Measurements from ENCODE around the gene KLF18.
"Not testable (repeated sequence)": the region's sequence is repeated elsewhere in the genome, so short reads cannot be mapped to it uniquely, and the experiment has no call there.

Gene KLF18

GRCh38 chr1:44119525-44119924, 21.9 kb downstream of the KLF18 start:
- Histone ChIP-seq H4K8ac (ENCODE audit: low read depth, low read length) (no peak overlapping the region), H4K12ac (ENCODE audit: low read depth, low read length) (no peak overlapping the region), H3K18ac (ENCODE audit: low read length) (no peak overlapping the region), H3K4me2 (ENCODE audit: low read length) (no peak overlapping the region), H3K9me3 (ENCODE audit: insufficient read depth, low read depth, low read length) (no peaks in the 10 kb centered on the region), H3K27ac (ENCODE audit: low read depth, low read length) (no peak overlapping the region), H3K4me3 (ENCODE audit: low read depth, low read length) (no peak overlapping the region), H2BK5ac (ENCODE audit: low read depth, low read length, poor library complexity) (no peak overlapping the region), H3K9ac (ENCODE audit: low read length) (no peak overlapping the region), H2BK12ac (ENCODE audit: low read length) (no peak overlapping the region), H3K36me3 (ENCODE audit: control insufficient read depth in 1 of 2, insufficient read depth in 2 of 2, low read length in 2 of 2) (no peaks in the 10 kb centered on the region), H3K79me1 (ENCODE audit: low read length) (no peaks in the 10 kb centered on the region), H4K91ac (ENCODE audit: low read depth, low read length) (no peak overlapping the region), H3K4me1 (ENCODE audit: control insufficient read depth in 1 of 2, insufficient read depth in 2 of 2, low read length in 2 of 2) (no peaks in the 10 kb centered on the region), H2BK120ac (ENCODE audit: insufficient read depth, low read length, poor library complexity) (no peak overlapping the region), H3K27me3 (ENCODE audit: insufficient read depth, low read length) (no peaks in the 10 kb centered on the region), H3K23ac (ENCODE audit: low read length) (no peak overlapping the region), H3K14ac (ENCODE audit: low read length) (no peak overlapping the region), H3K4ac (ENCODE audit: low read depth, low read length) (no peak overlapping the region), H3K79me2 (ENCODE audit: control insufficient read depth, insufficient read depth, low read length, poor library complexity) (no peaks in the 10 kb centered on the region), H2AK5ac (ENCODE audit: low read length) (no peak overlapping the region), H2AFZ (ENCODE audit: insufficient read depth, low read length, poor library complexity) (no peak overlapping the region)
- WGBS (ENCODE audit: extremely low coverage, insufficient coverage, insufficient read length) = no CpG with 5 or more reads among the region's 6 CpGs
- DNase-seq = no peak

- H3K79me1 ChIP-seq (ENCODE audit: low read length) = no peaks in the 10 kb centered on the region
- H2AK5ac ChIP-seq (ENCODE audit: low read length) = no peak within 1 kb of the TSS
- no peak within 1 kb of the TSS for H2BK120ac ChIP-seq (ENCODE audit: insufficient read depth, low read length, poor library complexity)
- H4K12ac ChIP-seq (ENCODE audit: low read depth, low read length) = no peak within 1 kb of the TSS
- no peak within 1 kb of the TSS for H3K27ac ChIP-seq (ENCODE audit: low read depth, low read length)
- H3K9me3 ChIP-seq (ENCODE audit: insufficient read depth, low read depth, low read length) = no peaks in the 10 kb centered on the region
- peaks cover 5 to 6% of the 10 kb centered on the region in 2 experiments for H3K4me1 ChIP-seq (ENCODE audit: control insufficient read depth in 1 of 2, insufficient read depth in 2 of 2, low read length in 2 of 2)
- H3K14ac ChIP-seq (ENCODE audit: low read length) = no peak within 1 kb of the TSS
- no peak within 1 kb of the TSS for H3K4ac ChIP-seq (ENCODE audit: low read depth, low read length)
- no peak within 1 kb of the TSS for H2AFZ ChIP-seq (ENCODE audit: insufficient read depth, low read length, poor library complexity)
- no peak within 1 kb of the TSS for H3K9ac ChIP-seq (ENCODE audit: low read length)
- no peaks in the 10 kb centered on the region for H3K79me2 ChIP-seq (ENCODE audit: control insufficient read depth, insufficient read depth, low read length, poor library complexity)
- no peak within 1 kb of the TSS for H3K23ac ChIP-seq (ENCODE audit: low read length)
- no peaks in the 10 kb centered on the region for H3K27me3 ChIP-seq (ENCODE audit: insufficient read depth, low read length)
- no peak within 1 kb of the TSS for H3K4me3 ChIP-seq (ENCODE audit: low read depth, low read length)
- H4K91ac ChIP-seq (ENCODE audit: low read depth, low read length) = no peak within 1 kb of the TSS
- H2BK5ac ChIP-seq (ENCODE audit: low read depth, low read length, poor library complexity) = no peak within 1 kb of the TSS
- H3K36me3 ChIP-seq (ENCODE audit: control insufficient read depth in 1 of 2, insufficient read depth in 2 of 2, low read length in 2 of 2) = no peaks in the 10 kb centered on the region
- H4K8ac ChIP-seq (ENCODE audit: low read depth, low read length) = no peak within 1 kb of the TSS
- no peak within 1 kb of the TSS for H3K18ac ChIP-seq (ENCODE audit: low read length)
- no CpG with 5 or more reads among the region's 25 CpGs for WGBS (ENCODE audit: extremely low coverage, insufficient coverage, insufficient read length)
- no peak for DNase-seq
- no peak within 1 kb of the TSS for H3K4me2 ChIP-seq (ENCODE audit: low read length)
- H2BK12ac ChIP-seq (ENCODE audit: low read length) = no peak within 1 kb of the TSS
These were observed 22.7 kb downstream of the KLF18 start, which contains the start of gene KLF17 for GRCh38 chr1:44118682-44119081. Gene KLF17, plus strand, starts transcription at chr1:44118821. Its CDS starts 87 bp downstream, at chr1:44118908.

GRCh38 chr1:44117272-44117671, 24.2 kb downstream of the KLF18 start:
- not testable (repeated sequence) for H3K79me1 ChIP-seq (ENCODE audit: low read length); H4K8ac ChIP-seq (ENCODE audit: low read depth, low read length); H3K79me2 ChIP-seq (ENCODE audit: control insufficient read depth, insufficient read depth, low read length, poor library complexity); DNase-seq; H3K9ac ChIP-seq (ENCODE audit: low read length); H2BK5ac ChIP-seq (ENCODE audit: low read depth, low read length, poor library complexity); H3K18ac ChIP-seq (ENCODE audit: low read length); H3K36me3 ChIP-seq (ENCODE audit: control insufficient read depth in 1 of 2, insufficient read depth in 2 of 2, low read length in 2 of 2); H3K14ac ChIP-seq (ENCODE audit: low read length); H3K4ac ChIP-seq (ENCODE audit: low read depth, low read length); H2AFZ ChIP-seq (ENCODE audit: insufficient read depth, low read length, poor library complexity); H3K9me3 ChIP-seq (ENCODE audit: insufficient read depth, low read depth, low read length); H3K4me3 ChIP-seq (ENCODE audit: low read depth, low read length); H3K4me1 ChIP-seq (ENCODE audit: control insufficient read depth in 1 of 2, insufficient read depth in 2 of 2, low read length in 2 of 2); H3K27ac ChIP-seq (ENCODE audit: low read depth, low read length); H4K12ac ChIP-seq (ENCODE audit: low read depth, low read length); H3K23ac ChIP-seq (ENCODE audit: low read length); H4K91ac ChIP-seq (ENCODE audit: low read depth, low read length); H3K27me3 ChIP-seq (ENCODE audit: insufficient read depth, low read length); H3K4me2 ChIP-seq (ENCODE audit: low read length); H2BK12ac ChIP-seq (ENCODE audit: low read length); H2BK120ac ChIP-seq (ENCODE audit: insufficient read depth, low read length, poor library complexity); H2AK5ac ChIP-seq (ENCODE audit: low read length)
- no CpG with 5 or more reads among the region's 10 CpGs for WGBS (ENCODE audit: extremely low coverage, insufficient coverage, insufficient read length)

GRCh38 chr1:44114098-44114497, 27.3 kb downstream of the KLF18 start:
- H3K23ac ChIP-seq (ENCODE audit: low read length) = no peak overlapping the region
- no peaks in the 10 kb centered on the region for H3K79me1 ChIP-seq (ENCODE audit: low read length)
- no peak overlapping the region for H3K4me2 ChIP-seq (ENCODE audit: low read length)
- H2BK5ac ChIP-seq (ENCODE audit: low read depth, low read length, poor library complexity) = no peak overlapping the region
- no CpG with 5 or more reads among the region's 7 CpGs for WGBS (ENCODE audit: extremely low coverage, insufficient coverage, insufficient read length)
- no peaks in the 10 kb centered on the region for H3K36me3 ChIP-seq (ENCODE audit: control insufficient read depth in 1 of 2, insufficient read depth in 2 of 2, low read length in 2 of 2)
- no peak overlapping the region for H2AK5ac ChIP-seq (ENCODE audit: low read length)
- H3K9me3 ChIP-seq (ENCODE audit: insufficient read depth, low read depth, low read length) = no peaks in the 10 kb centered on the region
- no peak for DNase-seq
- no peak overlapping the region for H2BK12ac ChIP-seq (ENCODE audit: low read length)
- no peak overlapping the region for H4K8ac ChIP-seq (ENCODE audit: low read depth, low read length)
- no peak overlapping the region for H4K91ac ChIP-seq (ENCODE audit: low read depth, low read length)
- H3K4me1 ChIP-seq (ENCODE audit: control insufficient read depth in 1 of 2, insufficient read depth in 2 of 2, low read length in 2 of 2) = peaks cover 5 to 8% of the 10 kb centered on the region in 2 experiments
- no peak overlapping the region for H3K27ac ChIP-seq (ENCODE audit: low read depth, low read length)
- no peak overlapping the region for H3K9ac ChIP-seq (ENCODE audit: low read length)
- no peak overlapping the region for H3K4ac ChIP-seq (ENCODE audit: low read depth, low read length)
- no peaks in the 10 kb centered on the region for H3K27me3 ChIP-seq (ENCODE audit: insufficient read depth, low read length)
- H4K12ac ChIP-seq (ENCODE audit: low read depth, low read length) = no peak overlapping the region
- H3K4me3 ChIP-seq (ENCODE audit: low read depth, low read length) = no peak overlapping the region
- no peak overlapping the region for H3K14ac ChIP-seq (ENCODE audit: low read length)
- no peak overlapping the region for H2AFZ ChIP-seq (ENCODE audit: insufficient read depth, low read length, poor library complexity)
- H3K79me2 ChIP-seq (ENCODE audit: control insufficient read depth, insufficient read depth, low read length, poor library complexity) = no peaks in the 10 kb centered on the region
- no peak overlapping the region for H3K18ac ChIP-seq (ENCODE audit: low read length)
- no peak overlapping the region for H2BK120ac ChIP-seq (ENCODE audit: insufficient read depth, low read length, poor library complexity)

Measured in trophoblast cell (in vitro differentiated cells and primary cell).